T-helper 17 cell (primary cell): Measurements from ENCODE around the gene BARHL2. TPM values are rescaled to one million over a fixed set of nuclear protein-coding genes. Genes with fewer than 3 reads are reported as not detected.

Experiments used
- ATAC-seq: fragments of 150-1000 bp; cut with Tn5 transposase; 2 replicates; pipeline ENCODE4 v1.10.0; 2021; ENCODE audit warnings: mild to moderate bottlenecking, moderate library complexity
- DNase-seq, 3 donors: peaks; one replicate each; pipeline versions ENCODE4 v3.0.0 to v3.0.0-alpha.2; 2020 to 2021
- H3K9me3 ChIP-seq: one replicate; pipeline ENCODE4 v1.7.0; 2013; ENCODE audit warnings: low read length, mild to moderate bottlenecking; ENCODE audit not compliant: control insufficient read depth, poor library complexity, severe bottlenecking
- H3K27ac Mint-ChIP-seq: one replicate; pipeline ENCODE4 v1.8.0; 2022; ENCODE audit warnings: mild to moderate bottlenecking, moderate library complexity, mixed read lengths
- H3K27me3 Mint-ChIP-seq: one replicate; pipeline ENCODE4 v1.8.0; 2022; ENCODE audit warnings: mixed read lengths
- H3K36me3 Mint-ChIP-seq: one replicate; pipeline ENCODE4 v1.8.0; 2022; ENCODE audit warnings: low read depth, mixed read lengths
- H3K4me1 Mint-ChIP-seq: one replicate; pipeline ENCODE4 v1.8.0; 2022; ENCODE audit warnings: mild to moderate bottlenecking, mixed read lengths
- H3K4me3 Mint-ChIP-seq: one replicate; pipeline ENCODE4 v1.8.0; 2022; ENCODE audit warnings: mild to moderate bottlenecking, moderate library complexity, mixed read lengths
- total RNA-seq, 4 donors: library from RNA in 2 of 4; stranded (reverse) in 2 of 4; gene quantifications; one replicate each; pipeline ENCODE4 v1.2.3 and lab custom pipeline; 2022 to 2026

BARHL2 gene
- total RNA-seq, 2 donors from 2014 or later = not detected

- Mint-ChIP-seq H3K4me3 (peak overlapping the region; percentile 78), H3K27me3 (peaks cover 86% of the 10 kb centered on the region), H3K36me3 (peaks cover 7% of the 10 kb centered on the region), H3K4me1 (peaks cover 24% of the 10 kb centered on the region), H3K27ac (no peak overlapping the region)
- H3K9me3 ChIP-seq = peaks cover 7% of the 10 kb centered on the region
- ATAC-seq (no peak), DNase-seq (no peak)
These were observed 12.6 kb upstream of the BARHL2 start for GRCh38 chr1:90729504-90730242.

GRCh38 chr1:90728502-90729287, 11.6 kb upstream of the BARHL2 start:
- DNase-seq (no peak), ATAC-seq (no peak)
- peaks cover 7% of the 10 kb centered on the region for H3K9me3 ChIP-seq
- no peak overlapping the region for H3K27ac Mint-ChIP-seq
- peaks cover 91% of the 10 kb centered on the region for H3K27me3 Mint-ChIP-seq
- peaks cover 7% of the 10 kb centered on the region for H3K36me3 Mint-ChIP-seq
- H3K4me1 Mint-ChIP-seq = peaks cover 31% of the 10 kb centered on the region
- peak overlapping the region; percentile 66 for H3K4me3 Mint-ChIP-seq

GRCh38 chr1:90727917-90728501, 10.9 kb upstream of the BARHL2 start:
- DNase-seq = no peak
- Mint-ChIP-seq H3K27me3 (peaks cover 91% of the 10 kb centered on the region), H3K27ac (no peak overlapping the region), H3K4me3 (peak overlapping the region; percentile 5), H3K4me1 (peaks cover 36% of the 10 kb centered on the region), H3K36me3 (peaks cover 9% of the 10 kb centered on the region)
- no peak for ATAC-seq
- peaks cover 7% of the 10 kb centered on the region for H3K9me3 ChIP-seq

- no peak for ATAC-seq
- DNase-seq = no peak
- peaks cover 9% of the 10 kb centered on the region for H3K36me3 Mint-ChIP-seq
- peaks cover 7% of the 10 kb centered on the region for H3K9me3 ChIP-seq
- peak overlapping the region; percentile 69 for H3K27ac Mint-ChIP-seq
- H3K27me3 Mint-ChIP-seq = peaks cover 91% of the 10 kb centered on the region
- H3K4me3 Mint-ChIP-seq = no peak overlapping the region
- H3K4me1 Mint-ChIP-seq = peaks cover 38% of the 10 kb centered on the region
These were observed 9.9 kb upstream of the BARHL2 start for GRCh38 chr1:90726986-90727480.

GRCh38 chr1:90726425-90726985, 9.4 kb upstream of the BARHL2 start:
- Mint-ChIP-seq H3K36me3 (peaks cover 9% of the 10 kb centered on the region), H3K4me1 (peaks cover 43% of the 10 kb centered on the region), H3K27ac (peak overlapping the region; percentile 69), H3K4me3 (peak overlapping the region; percentile 66), H3K27me3 (peaks cover 92% of the 10 kb centered on the region)
- DNase-seq = no peak
- ATAC-seq = no peak
- peaks cover 7% of the 10 kb centered on the region for H3K9me3 ChIP-seq

GRCh38 chr1:90725657-90726424, 8.7 kb upstream of the BARHL2 start:
- ATAC-seq = no peak
- Mint-ChIP-seq H3K36me3 (peaks cover 9% of the 10 kb centered on the region), H3K27me3 (peaks cover 93% of the 10 kb centered on the region), H3K4me3 (peak overlapping the region; percentile 66), H3K4me1 (peaks cover 46% of the 10 kb centered on the region), H3K27ac (peak overlapping the region; percentile 69)
- no peak for DNase-seq
- H3K9me3 ChIP-seq = peaks cover 7% of the 10 kb centered on the region

- Mint-ChIP-seq H3K27me3 (peaks cover 93% of the 10 kb centered on the region), H3K4me1 (peaks cover 39% of the 10 kb centered on the region), H3K27ac (peak overlapping the region; percentile 69), H3K36me3 (peaks cover 11% of the 10 kb centered on the region), H3K4me3 (peak overlapping the region; percentile 75)
- DNase-seq (no peak), ATAC-seq (no peak)
- peaks cover 7% of the 10 kb centered on the region for H3K9me3 ChIP-seq
These were observed 8.0 kb upstream of the BARHL2 start for GRCh38 chr1:90724926-90725656.

- peak overlapping the region; percentile 68 for H3K27ac Mint-ChIP-seq
- peaks cover 10% of the 10 kb centered on the region for H3K36me3 Mint-ChIP-seq
- peaks cover 7% of the 10 kb centered on the region for H3K9me3 ChIP-seq
- peaks cover 36% of the 10 kb centered on the region for H3K4me1 Mint-ChIP-seq
- no peak for ATAC-seq
- no peak for DNase-seq
- H3K4me3 Mint-ChIP-seq = peak overlapping the region; percentile 75
- H3K27me3 Mint-ChIP-seq = peaks cover 89% of the 10 kb centered on the region
These were observed 7.3 kb upstream of the BARHL2 start for GRCh38 chr1:90724361-90724760.

- peak overlapping the region; percentile 68 for H3K27ac Mint-ChIP-seq
- ATAC-seq = no peak
- peaks cover 16% of the 10 kb centered on the region for H3K36me3 Mint-ChIP-seq
- DNase-seq = no peak
- peak overlapping the region; percentile 77 for H3K4me3 Mint-ChIP-seq
- peaks cover 40% of the 10 kb centered on the region for H3K4me1 Mint-ChIP-seq
- H3K9me3 ChIP-seq = peaks cover 11% of the 10 kb centered on the region
- H3K27me3 Mint-ChIP-seq = peaks cover 91% of the 10 kb centered on the region
These were observed 6.5 kb upstream of the BARHL2 start for GRCh38 chr1:90723590-90724108.

GRCh38 chr1:90722874-90723589, 5.9 kb upstream of the BARHL2 start:
- DNase-seq (no peak), ATAC-seq (no peak)
- Mint-ChIP-seq H3K27ac (peak overlapping the region; percentile 68), H3K36me3 (peaks cover 15% of the 10 kb centered on the region), H3K4me1 (peaks cover 40% of the 10 kb centered on the region), H3K4me3 (peak overlapping the region; percentile 77), H3K27me3 (peaks cover 86% of the 10 kb centered on the region)
- peaks cover 11% of the 10 kb centered on the region for H3K9me3 ChIP-seq
